ENCODE data around the gene PPM1L. TPM values are rescaled to one million over a fixed set of nuclear protein-coding genes. Genes with fewer than 3 reads are reported as not detected.
"Not testable (repeated sequence)": the region's sequence is repeated elsewhere in the genome, so short reads cannot be mapped to it uniquely, and the experiment has no call there.

Gene PPM1L
- total and polyA plus RNA-seq, 8 donors = 5.1 to 12.7 (median 5.4) TPM

GRCh38 chr3:160982491-160982890 is 226.5 kb downstream of the PPM1L start:
- Histone ChIP-seq H3K27me3 (no peaks in the 10 kb centered on the region), H3K4me3 (no peak overlapping the region), H3K27ac (peak overlapping the region in 1 of 2 donors; percentile 82), H3K4me1 (peaks cover 0 to 49% of the 10 kb centered on the region in 2 donors), H3K9me3 (peaks cover 3 to 9% of the 10 kb centered on the region in 2 donors), H3K36me3 (no peaks in the 10 kb centered on the region)
- intact Hi-C loops (cut with DNase I) = no loop called here
- ATAC-seq = no peak
- no peak for DNase-seq
- TF ChIP-seq CTCF (IDR thresholded peaks at IDR 0.05) = no peak

- H3K4me3 ChIP-seq; H3K9me3 ChIP-seq; intact Hi-C loops (cut with DNase I); H3K27me3 ChIP-seq; H3K36me3 ChIP-seq; H3K27ac ChIP-seq; DNase-seq; ATAC-seq: not testable (repeated sequence)
- peaks cover 0 to 40% of the 10 kb centered on the region in 2 donors for H3K4me1 ChIP-seq
Measured at GRCh38 chr3:160983900-160984299, 227.9 kb downstream of the PPM1L start.

- Histone ChIP-seq H3K9me3 (peaks cover 3 to 9% of the 10 kb centered on the region in 2 donors), H3K4me1 (peaks cover 0 to 26% of the 10 kb centered on the region in 2 donors), H3K36me3 (no peaks in the 10 kb centered on the region), H3K4me3 (no peak overlapping the region), H3K27me3 (no peaks in the 10 kb centered on the region), H3K27ac (no peak overlapping the region)
- no peak for TF ChIP-seq CTCF (IDR thresholded peaks at IDR 0.05)
- intact Hi-C loops (cut with DNase I) = no loop called here
- ATAC-seq (peak; percentile 21), DNase-seq (peak in 1 of 4 donors; percentile 36)
Measured at GRCh38 chr3:160986069-160986468, 230.0 kb downstream of the PPM1L start.

- no peaks in the 10 kb centered on the region for H3K36me3 ChIP-seq
- DNase-seq = no peak
- TF ChIP-seq CTCF (IDR thresholded peaks at IDR 0.05) = no peak
- peaks cover 0 to 9% of the 10 kb centered on the region in 2 donors for H3K4me1 ChIP-seq
- no peak overlapping the region for H3K27ac ChIP-seq
- H3K9me3 ChIP-seq = peaks cover 3 to 9% of the 10 kb centered on the region in 2 donors
- intact Hi-C loops (cut with DNase I) = no loop called here
- no peak for ATAC-seq
- H3K4me3 ChIP-seq = no peak overlapping the region
- no peaks in the 10 kb centered on the region for H3K27me3 ChIP-seq
Measured at GRCh38 chr3:160987982-160988964, 232.2 kb downstream of the PPM1L start.

- intact Hi-C loops (cut with DNase I) = no loop called here
- DNase-seq (peak in 2 of 4 donors; percentile 7 to 20), ATAC-seq (no peak)
- no peaks in the 10 kb centered on the region for H3K9me3 ChIP-seq
- H3K4me1 ChIP-seq = peaks cover 0 to 9% of the 10 kb centered on the region in 2 donors
- no peaks in the 10 kb centered on the region for H3K36me3 ChIP-seq
- no peak overlapping the region for H3K27ac ChIP-seq
- no peak overlapping the region for H3K4me3 ChIP-seq
- H3K27me3 ChIP-seq = no peaks in the 10 kb centered on the region
- TF ChIP-seq CTCF (IDR thresholded peaks at IDR 0.05) = no peak
Measured at GRCh38 chr3:160990446-160990845, 234.4 kb downstream of the PPM1L start.

All from left lung (tissue), 10 donors.